Colonic mucosa (tissue), 4 donors: ENCODE measurements around the gene SLC25A44. TPM values are rescaled to one million over a fixed set of nuclear protein-coding genes. Genes with fewer than 3 reads are reported as not detected.

Source experiments
- DNase-seq: peaks from one replicate; pipeline ENCODE4 v3.0.0-alpha.2; 2020
- H3K27ac ChIP-seq: fragments of 200-600 bp; one replicate; pipeline ENCODE4 v1.8.0; 2021
- H3K27me3 ChIP-seq: fragments of 200-600 bp; one replicate; pipeline ENCODE4 v1.8.0; 2021
- H3K36me3 ChIP-seq: fragments of 200-600 bp; one replicate; pipeline ENCODE4 v1.8.0; 2021
- H3K4me1 ChIP-seq: fragments of 200-600 bp; one replicate; pipeline ENCODE4 v1.8.0; 2021; ENCODE audit warnings: mild to moderate bottlenecking
- H3K4me3 ChIP-seq: fragments of 200-600 bp; one replicate; pipeline ENCODE4 v1.8.0; 2021
- H3K9ac ChIP-seq, 2 donors: one replicate each; pipeline ENCODE4 v1.7.0; 2013; ENCODE audit warnings: control low read depth in 2 of 2, low read depth in 2 of 2, low read length in 2 of 2
- H3K9me3 ChIP-seq: fragments of 200-600 bp; one replicate; pipeline ENCODE4 v1.8.0; 2021
- intact Hi-C: fragments of 100-400 bp; cut with DNase I; formaldehyde crosslinking; loops from one replicate; pipeline ENCODE4 v1.14.1; 2022
- total RNA-seq, 2 donors: library from RNA; stranded (reverse); fragmentation: NEBNext Ultra II Directional in 1 of 2; extraction: Animal tissue kit (Norgen Biotek cat#: 25700) in 1 of 2; gene quantifications; one replicate each; pipeline ENCODE4 v1.2.1, GENCODE V29; 2021
- TF ChIP-seq, protein P1 (sequence below): fragments of 200-600 bp; IDR thresholded peaks from one replicate; pipeline ENCODE4 v1.8.0; 2022; ENCODE audit warnings: antibody characterized with exemption, mild to moderate bottlenecking
- donor health status: healthy.
- donor health status: DM: no; HTN: no; CAD: no.
- donor health status: DM: no; HTN: no; CAD: no.

SLC25A44 gene
- total RNA-seq, 2 donors from 2014 or later: 23.6 to 26.8 TPM

DNA sequence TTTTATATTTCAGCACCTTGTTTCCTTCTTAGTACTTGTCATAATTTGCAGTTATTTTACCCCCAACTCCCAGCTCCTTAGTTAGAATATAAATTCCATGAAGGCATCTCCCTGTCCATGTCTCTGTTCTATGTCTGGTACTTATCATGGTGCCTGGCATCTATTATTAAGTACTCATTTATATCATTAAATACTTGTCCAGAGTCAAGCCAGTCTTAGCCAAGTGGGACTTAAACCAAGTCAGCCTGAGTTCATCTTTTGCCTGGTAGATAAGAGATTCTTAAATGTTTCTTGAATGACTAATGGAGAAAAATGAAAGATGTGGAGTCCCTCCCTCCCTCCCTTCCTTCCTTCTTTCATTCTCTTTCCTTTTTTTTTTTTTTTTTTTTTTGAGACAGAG lies 9.4 kb downstream of the SLC25A44 start:
- Histone ChIP-seq H3K4me3 (no peak overlapping the region), H3K9ac (no peak overlapping the region), H3K36me3 (peaks cover 3% of the 10 kb centered on the region), H3K27ac (no peak overlapping the region), H3K4me1 (no peaks in the 10 kb centered on the region), H3K9me3 (no peaks in the 10 kb centered on the region), H3K27me3 (no peaks in the 10 kb centered on the region)
- DNase-seq: no peak
- intact Hi-C loops: no loop called here
- TF ChIP-seq, protein P1, sequence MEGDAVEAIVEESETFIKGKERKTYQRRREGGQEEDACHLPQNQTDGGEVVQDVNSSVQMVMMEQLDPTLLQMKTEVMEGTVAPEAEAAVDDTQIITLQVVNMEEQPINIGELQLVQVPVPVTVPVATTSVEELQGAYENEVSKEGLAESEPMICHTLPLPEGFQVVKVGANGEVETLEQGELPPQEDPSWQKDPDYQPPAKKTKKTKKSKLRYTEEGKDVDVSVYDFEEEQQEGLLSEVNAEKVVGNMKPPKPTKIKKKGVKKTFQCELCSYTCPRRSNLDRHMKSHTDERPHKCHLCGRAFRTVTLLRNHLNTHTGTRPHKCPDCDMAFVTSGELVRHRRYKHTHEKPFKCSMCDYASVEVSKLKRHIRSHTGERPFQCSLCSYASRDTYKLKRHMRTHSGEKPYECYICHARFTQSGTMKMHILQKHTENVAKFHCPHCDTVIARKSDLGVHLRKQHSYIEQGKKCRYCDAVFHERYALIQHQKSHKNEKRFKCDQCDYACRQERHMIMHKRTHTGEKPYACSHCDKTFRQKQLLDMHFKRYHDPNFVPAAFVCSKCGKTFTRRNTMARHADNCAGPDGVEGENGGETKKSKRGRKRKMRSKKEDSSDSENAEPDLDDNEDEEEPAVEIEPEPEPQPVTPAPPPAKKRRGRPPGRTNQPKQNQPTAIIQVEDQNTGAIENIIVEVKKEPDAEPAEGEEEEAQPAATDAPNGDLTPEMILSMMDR: no peak

DNA sequence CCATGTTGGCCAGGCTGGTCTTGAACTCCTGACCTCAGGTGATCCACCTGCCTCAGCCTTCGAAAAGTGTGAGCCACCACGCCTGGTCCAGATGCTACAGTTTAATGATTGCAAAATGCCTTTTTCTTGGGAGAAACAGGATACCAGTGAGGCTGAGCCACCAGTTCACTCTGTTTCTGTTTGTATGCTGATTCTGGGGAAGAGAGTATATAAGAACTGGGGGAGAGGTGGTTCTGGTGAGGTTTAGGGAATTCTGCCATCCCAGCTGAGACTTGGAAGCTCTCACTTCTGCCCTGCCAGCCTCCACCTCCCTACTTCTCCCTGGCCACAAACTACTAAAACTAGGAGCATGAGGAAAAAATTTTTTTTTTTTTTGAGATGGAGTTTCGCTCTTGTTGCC lies 10.8 kb downstream of the SLC25A44 start:
- Histone ChIP-seq H3K4me1 (no peaks in the 10 kb centered on the region), H3K9me3 (no peaks in the 10 kb centered on the region), H3K4me3 (no peak overlapping the region), H3K27me3 (no peaks in the 10 kb centered on the region), H3K36me3 (peaks cover 3% of the 10 kb centered on the region), H3K9ac (no peak overlapping the region), H3K27ac (no peak overlapping the region)
- intact Hi-C loops: no loop called here
- DNase-seq: no peak
- TF ChIP-seq, protein P1: no peak

DNA sequence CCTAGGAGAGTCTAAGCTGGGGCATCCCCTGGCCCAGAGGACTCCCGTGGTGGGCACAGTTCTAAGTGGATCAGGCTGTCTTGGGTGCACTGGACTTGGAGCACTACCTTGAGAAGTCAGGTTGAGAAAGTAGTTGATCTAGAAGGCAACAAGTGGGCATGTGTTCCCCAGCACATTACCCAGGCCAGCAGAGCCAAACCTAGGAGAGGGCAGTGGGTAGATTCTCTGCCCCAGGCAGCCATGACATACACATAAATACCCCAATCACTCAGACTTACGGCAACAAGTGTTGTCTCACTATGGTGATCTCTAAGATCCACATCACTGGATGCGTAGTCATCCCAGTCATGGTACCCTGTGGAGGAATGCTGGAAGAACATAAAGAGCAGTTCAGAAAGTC lies 17.3 kb downstream of the SLC25A44 start:
- TF ChIP-seq, protein P1: no peak
- no peak overlapping the region for H3K9ac ChIP-seq
- H3K4me3 ChIP-seq: no peak overlapping the region
- no peak overlapping the region for H3K27ac ChIP-seq
- intact Hi-C loops: no loop called here
- H3K4me1 ChIP-seq: peaks cover 4% of the 10 kb centered on the region
- no peaks in the 10 kb centered on the region for H3K36me3 ChIP-seq
- no peak for DNase-seq
- H3K27me3 ChIP-seq: no peaks in the 10 kb centered on the region
- no peaks in the 10 kb centered on the region for H3K9me3 ChIP-seq

DNA sequence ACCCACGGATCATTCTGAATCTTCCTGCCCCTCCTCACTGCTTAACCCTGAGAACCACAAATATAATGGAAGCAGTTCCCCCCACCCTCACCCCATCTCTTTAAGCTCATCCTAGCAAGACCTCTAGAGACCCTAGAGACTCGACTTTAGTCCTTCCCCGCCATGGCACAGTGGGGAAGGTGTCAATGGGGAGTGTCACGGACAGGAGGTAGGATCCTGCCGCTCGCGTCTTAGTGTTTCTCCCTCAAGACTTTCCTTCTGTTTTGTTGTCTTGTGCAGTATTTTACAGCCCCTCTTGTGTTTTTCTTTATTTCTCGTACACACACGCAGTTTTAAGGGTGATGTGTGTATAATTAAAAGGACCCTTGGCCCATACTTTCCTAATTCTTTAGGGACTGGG lies 18.2 kb downstream of the SLC25A44 start:
- H3K4me1 ChIP-seq: peaks cover 4% of the 10 kb centered on the region
- peak overlapping the region; percentile 93 for H3K27ac ChIP-seq
- peak overlapping the region; percentile 76 for H3K4me3 ChIP-seq
- no peak for DNase-seq
- TF ChIP-seq, protein P1: no peak
- peak overlapping the region; percentile 16 to 85 for H3K9ac ChIP-seq
- H3K27me3 ChIP-seq: no peaks in the 10 kb centered on the region
- intact Hi-C loops: no loop called here
- no peaks in the 10 kb centered on the region for H3K36me3 ChIP-seq
- no peaks in the 10 kb centered on the region for H3K9me3 ChIP-seq

DNA sequence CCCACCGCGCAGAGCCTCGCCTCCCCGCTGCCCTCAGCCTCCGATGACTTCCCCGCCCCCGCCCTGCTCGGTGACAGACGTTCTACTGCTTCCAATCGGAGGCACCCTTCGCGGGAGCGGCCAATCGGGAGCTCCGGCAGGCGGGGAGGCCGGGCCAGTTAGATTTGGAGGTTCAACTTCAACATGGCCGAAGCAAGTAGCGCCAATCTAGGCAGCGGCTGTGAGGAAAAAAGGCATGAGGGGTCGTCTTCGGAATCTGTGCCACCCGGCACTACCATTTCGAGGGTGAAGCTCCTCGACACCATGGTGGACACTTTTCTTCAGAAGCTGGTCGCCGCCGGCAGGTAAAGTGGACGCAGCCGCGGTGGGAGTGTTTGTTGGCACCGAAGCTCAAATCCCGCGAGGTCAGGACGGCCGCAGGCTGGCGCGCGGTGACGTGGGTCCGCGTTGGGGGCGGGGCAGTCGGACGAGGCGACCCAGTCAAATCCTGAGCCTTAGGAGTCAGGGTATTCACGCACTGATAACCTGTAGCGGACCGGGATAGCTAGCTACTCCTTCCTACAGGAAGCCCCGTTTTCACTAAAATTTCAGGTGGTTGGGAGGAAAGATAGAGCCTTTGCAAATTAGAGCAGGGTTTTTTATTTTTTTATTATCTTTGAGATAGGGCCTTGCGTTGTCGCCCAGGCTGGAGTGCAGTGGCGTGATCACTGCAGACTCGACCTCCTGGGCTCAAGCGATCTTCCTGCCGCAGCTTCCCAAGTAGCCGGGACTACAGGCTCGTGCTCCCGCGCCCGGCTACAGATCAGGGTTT lies 19.1 kb downstream of the SLC25A44 start, which contains the start of gene PMF1:
Gene PMF1 (plus strand): TSS at position 175 of the 811 bp plus-strand sequence. CDS start 9 bp downstream, at position 184.
- H3K27ac ChIP-seq: peak within 1 kb of the TSS; percentile 93
- H3K4me1 ChIP-seq: peaks cover 4% of the 10 kb centered on the region
- no peaks in the 10 kb centered on the region for H3K36me3 ChIP-seq
- TF ChIP-seq, protein P1: no peak
- no peaks in the 10 kb centered on the region for H3K27me3 ChIP-seq
- DNase-seq: peak; percentile 98
- peak within 1 kb of the TSS; percentile 85 to 88 for H3K9ac ChIP-seq
- no peaks in the 10 kb centered on the region for H3K9me3 ChIP-seq
- H3K4me3 ChIP-seq: peak within 1 kb of the TSS; percentile 76
- intact Hi-C loops: no loop called here
